Body of pancreas (tissue), 4 donors: ENCODE results near the gene KMO. TPM values are rescaled to one million over a fixed set of nuclear protein-coding genes. Genes with fewer than 3 reads are reported as not detected.

Experiments
- ATAC-seq: fragments of 150-250 bp; one replicate; pipeline ENCODE4 v1.9.1; 2016
- DNase-seq, 4 donors: peaks; one replicate each; pipeline ENCODE4 v3.0.0-alpha.2; 2019
- H3K27ac ChIP-seq, 4 donors: fragments of 200-600 bp; sonication (generic); 1 replicate in 3 of 4; 2 replicates in 1 of 4; pipeline versions ENCODE4 v1.5.1 to v1.6.1; 2016 to 2019; ENCODE audit warnings: mild to moderate bottlenecking in 1 of 4, mixed read lengths in 1 of 4, moderate library complexity in 1 of 4
- H3K27me3 ChIP-seq, 2 donors: fragments of 200-600 bp; sonication (generic); one replicate each; pipeline ENCODE4 v1.6.0; 2016; ENCODE audit warnings: mild to moderate bottlenecking in 1 of 2
- H3K36me3 ChIP-seq, 2 donors: fragments of 200-600 bp; sonication (generic); replicated peaks in 1 of 2; 2 replicates each; pipeline ENCODE4 v1.5.1; 2016; ENCODE audit warnings: low read depth in 2 of 2; ENCODE audit not compliant: insufficient read depth in 1 of 2
- H3K4me1 ChIP-seq: fragments of 200-600 bp; sonication (generic); one replicate; pipeline ENCODE4 v1.6.0; 2016
- H3K4me3 ChIP-seq, 2 donors: fragments of 200-600 bp; sonication (generic); 1 replicate in 1 of 2; 2 replicates in 1 of 2; pipeline ENCODE4 v1.5.1; 2016 to 2019
- H3K9me3 ChIP-seq, 3 donors: fragments of 200-600 bp; sonication (generic); 1 replicate in 2 of 3; 2 replicates in 1 of 3; pipeline ENCODE4 v1.5.1; 2016
- CTCF ChIP-seq, 7 experiments: fragments of 450-650 bp in 4 of 7; fragments of 200-600 bp in 3 of 7; sonication (generic) in 3 of 7; IDR thresholded peaks; one replicate each; pipeline ENCODE4 v1.5.1; 2016 to 2019; ENCODE audit warnings: antibody characterized with exemption in 7 of 7
- POLR2A ChIP-seq, 3 donors: fragments of 450-650 bp; IDR thresholded peaks; one replicate each; pipeline ENCODE4 v1.6.1; 2016; ENCODE audit warnings: antibody characterized with exemption in 3 of 3, mild to moderate bottlenecking in 2 of 3
- WGBS, 2 donors: methylation state at CpG; one replicate each; pipeline ENCODE4 v1.1.5; 2017; 5-methylcytosine and 5-hydroxymethylcytosine counted together
- intact Hi-C: fragments of 100-400 bp; cut with DNase I; formaldehyde crosslinking; loops from one replicate; pipeline ENCODE4 v1.15.1; 2023
- total RNA-seq, 2 donors: library from RNA; depleted of rRNA; stranded (reverse); fragments of >200 nt; gene quantifications; one replicate each; pipeline ENCODE4 v1.1.0, GENCODE V29; 2016

Gene KMO
- total RNA-seq, 2 donors from 2014 or later, result 1.3 to 3.6 TPM

- H3K4me1 ChIP-seq, result peaks cover 7% of the 10 kb centered on the region
- WGBS, 2 donors, result 59 to 69% methylated on average over 9 of the region's 9 CpGs
- intact Hi-C loops, result no loop called here
- ATAC-seq, result no peak
- no peak for DNase-seq
- no peak overlapping the region for H3K27ac ChIP-seq
- H3K27me3 ChIP-seq, result no peaks in the 10 kb centered on the region
- H3K36me3 ChIP-seq, result no peaks in the 10 kb centered on the region
- no peak overlapping the region for H3K4me3 ChIP-seq
- TF ChIP-seq POLR2A (IDR thresholded peaks at IDR 0.05), result no peak
- TF ChIP-seq CTCF (IDR thresholded peaks at IDR 0.05), result no peak
- H3K9me3 ChIP-seq, result no peaks in the 10 kb centered on the region
Measured at GRCh38 chr1:241605146-241605805, 73.1 kb downstream of the KMO start.

- DNase-seq (no peak), ATAC-seq (no peak)
- intact Hi-C loops, result no loop called here
- Histone ChIP-seq H3K27me3 (no peaks in the 10 kb centered on the region), H3K4me1 (peaks cover 20% of the 10 kb centered on the region), H3K4me3 (no peak overlapping the region), H3K27ac (no peak overlapping the region), H3K36me3 (no peaks in the 10 kb centered on the region), H3K9me3 (no peaks in the 10 kb centered on the region)
- no peak for TF ChIP-seq CTCF (IDR thresholded peaks at IDR 0.05)
- WGBS, 2 donors, result 74 to 75% methylated on average over 5 of the region's 5 CpGs
Measured at GRCh38 chr1:241606544-241606943, 74.4 kb downstream of the KMO start.

GRCh38 chr1:241607497-241607896 lies 75.3 kb downstream of the KMO start:
- intact Hi-C loops, result no loop called here
- no peak for ATAC-seq
- TF ChIP-seq POLR2A (IDR thresholded peaks at IDR 0.05), result no peak
- TF ChIP-seq CTCF (IDR thresholded peaks at IDR 0.05), result no peak

GRCh38 chr1:241608379-241609033 lies 76.3 kb downstream of the KMO start:
- WGBS, 2 donors, result 40% methylated on average over 3 of the region's 3 CpGs
- Histone ChIP-seq H3K27ac (no peak overlapping the region), H3K4me1 (peaks cover 22% of the 10 kb centered on the region), H3K9me3 (no peaks in the 10 kb centered on the region), H3K36me3 (no peaks in the 10 kb centered on the region), H3K4me3 (no peak overlapping the region), H3K27me3 (no peaks in the 10 kb centered on the region)
- TF ChIP-seq CTCF (IDR thresholded peaks at IDR 0.05), result no peak
- no peak for TF ChIP-seq POLR2A (IDR thresholded peaks at IDR 0.05)
- no peak for DNase-seq
- intact Hi-C loops, result no loop called here
- no peak for ATAC-seq

More at GRCh38 chr1:241607497-241607896, 75.3 kb downstream of the KMO start:
- H3K36me3 ChIP-seq, result no peaks in the 10 kb centered on the region
- no peak for DNase-seq
- no peak overlapping the region for H3K27ac ChIP-seq
- no peaks in the 10 kb centered on the region for H3K9me3 ChIP-seq
- H3K27me3 ChIP-seq, result no peaks in the 10 kb centered on the region
- H3K4me3 ChIP-seq, result no peak overlapping the region
- H3K4me1 ChIP-seq, result peaks cover 22% of the 10 kb centered on the region
